ENCODE data around the gene PRSS2.
"Not testable (repeated sequence)": the region's sequence is repeated elsewhere in the genome, so short reads cannot be mapped to it uniquely, and the experiment has no call there.

The PRSS2 gene

DNA sequence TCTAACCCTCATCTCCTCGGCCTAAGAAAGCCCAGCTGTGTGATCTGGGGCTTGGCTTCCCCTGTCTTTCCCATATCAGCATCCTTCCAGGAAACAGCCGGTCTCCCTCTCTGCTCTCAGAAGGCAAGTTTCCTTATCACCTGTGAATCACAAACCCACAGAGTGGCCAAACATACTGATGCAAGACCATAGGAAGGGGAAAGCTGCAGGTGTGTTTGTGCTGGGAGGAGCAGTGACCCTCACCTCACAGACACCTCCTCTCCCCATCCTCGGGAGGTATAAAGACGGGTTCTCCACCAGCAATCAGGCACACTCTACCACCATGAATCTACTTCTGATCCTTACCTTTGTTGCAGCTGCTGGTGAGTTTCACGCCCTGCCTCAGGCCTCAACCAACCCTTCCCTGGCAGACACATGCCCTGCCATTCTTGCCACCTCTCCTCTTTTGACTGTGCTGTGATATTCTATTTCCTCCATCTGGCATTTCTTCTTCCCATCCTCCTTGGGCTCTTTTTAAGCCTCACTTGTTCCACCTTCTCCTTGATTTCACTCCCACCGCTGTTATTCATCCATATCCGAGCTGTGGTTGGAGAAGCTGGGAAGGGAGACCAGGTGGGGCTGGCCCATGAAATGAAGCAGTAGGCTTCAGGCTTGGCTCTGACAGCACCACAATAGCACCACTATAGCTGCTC is at the start of gene PRSS2:
Gene PRSS2 (plus strand): TSS at position 310 of the 692 bp plus-strand sequence. CDS start 13 bp downstream, at position 323.
- DNase-seq: no peak

DNA sequence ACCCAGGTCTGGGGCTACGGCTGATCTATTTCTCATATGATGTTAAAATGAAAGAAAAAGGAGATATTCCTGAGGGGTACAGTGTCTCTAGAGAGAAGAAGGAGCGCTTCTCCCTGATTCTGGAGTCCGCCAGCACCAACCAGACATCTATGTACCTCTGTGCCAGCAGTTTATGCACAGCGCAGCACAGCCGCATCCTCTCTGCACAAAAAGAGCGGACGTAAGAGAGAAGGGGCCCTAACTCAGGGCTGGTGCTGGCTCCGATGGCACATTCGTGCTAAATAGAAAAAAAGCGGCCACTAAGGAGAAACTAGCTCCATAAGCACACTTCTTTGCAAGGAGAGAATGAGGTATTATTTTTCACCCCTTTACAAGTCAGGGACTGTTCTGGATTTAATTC is 49.8 kb upstream of the PRSS2 start:
- no peak for DNase-seq

DNA sequence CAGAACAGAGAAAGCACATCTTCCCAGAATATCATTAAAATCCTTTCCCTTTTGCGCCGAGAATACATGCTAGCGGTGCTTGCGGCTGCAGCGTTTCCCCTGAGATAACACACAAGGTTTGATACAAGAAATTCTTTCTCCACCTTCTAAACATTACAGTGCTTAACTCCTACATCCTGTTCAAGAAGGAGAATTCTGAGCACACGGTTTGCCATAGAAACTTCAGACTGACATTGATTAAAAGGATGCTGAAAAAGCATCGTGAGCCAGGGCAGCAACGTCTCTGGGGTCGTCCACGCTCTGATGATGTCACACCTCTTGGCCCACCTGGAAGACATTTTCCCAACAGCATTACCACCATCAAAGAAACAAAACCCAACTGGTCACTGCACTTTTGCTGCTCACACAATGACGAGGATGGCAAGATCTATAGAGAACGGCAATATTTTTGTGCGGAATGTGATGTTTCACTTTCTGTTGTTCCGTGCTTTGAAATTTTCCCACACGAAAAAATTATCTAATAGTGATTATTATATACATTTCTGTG is 48.4 kb upstream of the PRSS2 start:
- no peak for DNase-seq

DNA sequence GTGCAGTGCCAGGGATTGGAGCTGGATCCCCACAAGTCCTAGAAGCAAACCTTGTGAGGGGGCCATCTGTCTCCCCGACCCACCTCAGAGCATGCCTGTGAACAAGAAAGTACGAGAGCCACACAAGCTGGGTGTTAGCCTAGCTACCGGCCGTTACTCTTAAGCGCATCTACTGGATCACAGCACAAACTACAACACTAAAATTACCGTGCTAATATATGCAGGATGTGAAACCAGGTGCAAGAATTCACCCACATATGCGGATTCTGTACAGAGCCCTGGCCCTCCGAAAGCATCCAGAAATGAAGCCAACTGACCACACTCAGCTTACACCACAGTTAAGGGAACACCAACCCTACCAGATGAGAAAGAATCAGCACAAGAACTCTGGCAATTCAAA is 37.5 kb upstream of the PRSS2 start:
- DNase-seq: no peak

DNA sequence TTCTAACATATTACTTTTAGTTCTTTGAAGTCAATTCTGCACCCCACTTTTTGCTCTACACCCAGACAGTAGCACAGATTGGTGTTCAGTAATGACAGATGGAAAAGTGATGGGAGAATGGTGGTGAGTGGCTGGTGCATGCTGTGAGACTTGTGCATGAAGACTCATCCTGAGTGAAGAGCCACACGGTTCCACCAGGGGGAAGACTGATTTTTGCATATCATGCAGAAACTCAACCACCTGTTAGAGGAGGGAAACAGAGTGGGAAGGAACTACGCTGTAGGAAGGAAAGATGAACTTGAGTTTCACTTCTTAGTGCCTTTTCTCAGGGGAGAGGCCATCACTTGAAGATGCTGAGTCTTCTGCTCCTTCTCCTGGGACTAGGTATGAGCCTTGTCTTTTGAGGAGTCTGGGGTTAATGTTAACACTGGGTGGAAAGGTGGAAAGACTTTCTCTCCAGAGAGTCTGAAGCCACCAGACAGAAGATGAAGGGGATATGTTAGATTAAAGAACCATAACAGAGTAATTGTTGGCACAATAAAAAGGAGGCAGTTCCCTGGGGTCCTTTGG is 30.8 kb upstream of the PRSS2 start:
- no peak for DNase-seq

DNA sequence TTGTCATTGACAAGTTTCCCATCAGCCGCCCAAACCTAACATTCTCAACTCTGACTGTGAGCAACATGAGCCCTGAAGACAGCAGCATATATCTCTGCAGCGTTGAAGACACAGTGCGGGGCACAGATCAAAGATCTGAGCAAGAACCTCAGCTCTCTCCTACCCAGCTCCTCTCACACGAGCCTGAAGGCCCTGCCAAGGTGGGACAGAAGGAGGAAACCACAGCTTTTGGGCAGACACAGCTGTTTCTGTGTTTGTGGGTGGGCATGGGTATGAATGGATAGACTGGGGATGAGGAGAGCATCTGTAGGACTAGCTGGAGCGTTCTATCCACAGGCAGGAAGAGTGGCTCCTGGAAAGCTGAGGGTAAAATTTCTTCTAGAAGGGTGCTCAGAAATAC is 30.0 kb upstream of the PRSS2 start:
- no peak for DNase-seq

DNA sequence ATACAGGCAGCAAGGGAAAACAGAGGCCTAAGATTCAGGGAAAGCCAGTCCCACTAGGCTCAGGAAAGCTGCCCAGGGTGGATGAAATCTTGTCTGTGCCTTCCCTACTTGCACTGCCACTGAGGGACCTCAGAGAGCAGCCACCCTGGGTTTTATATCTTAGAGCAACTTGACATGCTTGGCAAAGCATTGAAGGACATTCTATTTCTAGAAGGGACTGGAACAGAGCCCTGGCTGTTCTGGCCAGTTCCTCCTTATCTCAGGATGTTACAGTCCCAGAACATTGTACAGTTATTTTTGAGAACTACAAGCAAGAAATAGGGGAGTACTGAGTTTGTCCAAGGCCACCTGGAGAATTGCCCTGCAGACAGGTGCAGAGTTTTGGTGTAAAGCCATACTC is 28.8 kb upstream of the PRSS2 start:
- DNase-seq: not testable (repeated sequence)

DNA sequence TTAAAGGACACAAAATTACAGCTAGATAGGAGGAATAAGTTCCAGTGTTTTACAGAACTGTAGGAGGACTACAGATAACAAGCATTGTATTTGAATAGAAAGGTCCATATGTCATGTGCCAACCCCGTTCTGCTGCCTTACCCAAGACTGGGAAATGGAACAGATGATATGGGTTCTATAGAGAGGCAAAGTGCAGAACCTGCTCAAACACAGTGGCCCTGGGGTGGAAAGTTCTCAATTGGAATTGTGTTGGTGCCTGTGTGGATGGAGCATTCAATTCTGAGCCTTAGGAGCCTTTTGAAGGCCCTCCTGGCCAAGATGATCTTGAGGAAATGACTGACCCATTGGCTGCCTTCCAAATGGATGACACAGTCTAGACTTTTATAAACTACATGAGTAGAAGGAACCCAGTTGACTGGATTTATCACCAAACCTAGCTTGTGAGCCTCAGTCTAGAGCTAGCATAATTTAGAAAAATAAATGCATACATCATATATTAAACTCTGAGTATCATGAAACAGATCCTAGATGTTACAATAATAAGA is 25.6 kb upstream of the PRSS2 start:
- no peak for DNase-seq

DNA sequence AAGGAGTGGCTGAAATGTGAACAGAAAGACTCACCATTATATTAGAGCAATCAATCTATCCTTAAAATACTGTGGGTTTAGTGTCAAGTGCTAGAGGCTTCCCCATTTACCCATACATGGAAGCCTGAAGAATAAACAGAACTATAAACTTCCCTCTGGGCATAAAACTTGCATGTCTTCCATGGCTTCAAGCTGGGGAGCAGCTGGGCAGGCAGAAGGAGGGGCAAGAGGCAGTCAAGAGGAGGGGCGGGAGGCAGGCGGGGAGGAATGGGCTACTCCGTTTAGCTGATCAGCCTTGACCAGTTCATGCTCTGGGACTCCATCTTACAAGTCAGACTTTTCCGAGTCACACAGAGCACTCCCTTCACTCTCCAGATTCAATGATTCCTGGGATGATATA is 25.0 kb upstream of the PRSS2 start:
- no peak for DNase-seq

DNA sequence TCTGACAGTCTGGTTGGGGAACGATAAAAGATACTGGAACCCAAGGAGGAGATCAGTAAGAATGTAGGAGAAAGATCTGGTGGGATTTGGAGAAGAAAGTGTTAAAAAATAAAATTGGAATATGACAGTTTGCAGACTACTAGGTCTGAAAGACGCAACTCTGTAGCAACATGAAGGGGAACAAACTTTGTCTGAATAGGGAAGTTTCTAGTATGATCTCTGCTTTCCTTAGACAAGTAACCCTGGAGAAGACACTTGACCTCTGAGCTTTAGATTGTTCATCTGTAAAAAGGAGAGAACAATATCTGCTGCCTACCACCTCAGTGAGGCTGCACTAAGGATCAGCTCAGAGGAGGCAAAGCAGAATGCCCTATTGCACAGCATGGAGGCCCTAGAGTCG is 24.5 kb upstream of the PRSS2 start:
- DNase-seq: no peak

DNA sequence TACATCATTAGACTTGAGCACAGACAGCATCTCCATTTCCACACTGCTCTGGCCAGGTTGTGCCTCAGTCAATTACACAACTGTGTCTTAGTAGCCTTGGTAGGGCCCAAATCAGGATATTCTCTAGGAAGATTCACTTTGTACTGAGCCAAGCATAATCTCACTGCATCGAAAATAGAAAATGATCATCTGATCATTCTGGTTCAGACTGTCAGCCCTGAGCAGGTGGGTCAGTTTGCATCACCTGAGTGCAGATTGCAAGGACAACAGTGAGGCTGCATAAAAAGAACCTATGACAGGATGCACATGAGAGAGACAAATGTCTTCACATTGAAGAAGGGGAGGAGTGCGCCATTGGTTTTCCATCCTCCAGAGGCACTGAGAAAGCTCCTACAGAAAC is 22.4 kb upstream of the PRSS2 start:
- DNase-seq: not testable (repeated sequence)

DNA sequence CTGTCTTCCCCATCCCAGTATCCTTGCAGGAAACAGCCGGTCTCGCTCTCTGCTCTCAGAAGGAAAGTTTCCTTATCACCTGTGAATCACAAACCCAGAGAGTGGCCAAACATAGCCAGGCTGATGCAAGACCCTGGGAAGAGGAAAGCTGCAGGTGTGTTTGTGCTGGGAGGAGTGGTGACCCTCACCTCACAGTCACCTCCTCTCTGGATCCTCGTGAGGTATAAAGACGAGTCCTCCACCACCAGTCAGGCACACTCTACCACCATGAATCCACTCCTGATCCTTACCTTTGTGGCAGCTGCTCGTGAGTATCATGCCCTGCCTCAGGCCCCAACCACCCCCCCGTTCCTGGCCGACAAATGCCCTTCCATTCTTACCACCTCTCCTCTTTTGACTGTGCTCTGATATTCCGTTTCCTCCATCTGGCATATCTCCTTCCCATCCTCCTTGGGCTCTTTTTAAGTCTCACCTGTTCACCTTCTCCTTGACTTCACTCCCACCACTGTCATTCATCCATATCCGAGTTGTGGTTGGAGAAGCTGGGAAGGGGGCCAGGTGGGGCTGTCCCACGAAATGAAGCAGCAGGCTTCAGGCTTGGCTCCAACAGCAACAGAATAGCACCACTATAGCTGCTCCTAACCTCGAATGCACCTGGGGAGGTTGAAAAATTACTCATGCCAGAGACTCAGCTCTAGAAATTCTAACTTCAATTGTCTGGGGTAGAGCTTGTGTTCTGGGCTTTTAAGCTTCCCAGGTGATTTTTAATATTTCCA is 21.4 kb upstream of the PRSS2 start, which contains the start of gene PRSS1:
Gene PRSS1 (plus strand): TSS at position 255 of the 776 bp plus-strand sequence. CDS start 13 bp downstream, at position 268.
- DNase-seq: no peak

DNA sequence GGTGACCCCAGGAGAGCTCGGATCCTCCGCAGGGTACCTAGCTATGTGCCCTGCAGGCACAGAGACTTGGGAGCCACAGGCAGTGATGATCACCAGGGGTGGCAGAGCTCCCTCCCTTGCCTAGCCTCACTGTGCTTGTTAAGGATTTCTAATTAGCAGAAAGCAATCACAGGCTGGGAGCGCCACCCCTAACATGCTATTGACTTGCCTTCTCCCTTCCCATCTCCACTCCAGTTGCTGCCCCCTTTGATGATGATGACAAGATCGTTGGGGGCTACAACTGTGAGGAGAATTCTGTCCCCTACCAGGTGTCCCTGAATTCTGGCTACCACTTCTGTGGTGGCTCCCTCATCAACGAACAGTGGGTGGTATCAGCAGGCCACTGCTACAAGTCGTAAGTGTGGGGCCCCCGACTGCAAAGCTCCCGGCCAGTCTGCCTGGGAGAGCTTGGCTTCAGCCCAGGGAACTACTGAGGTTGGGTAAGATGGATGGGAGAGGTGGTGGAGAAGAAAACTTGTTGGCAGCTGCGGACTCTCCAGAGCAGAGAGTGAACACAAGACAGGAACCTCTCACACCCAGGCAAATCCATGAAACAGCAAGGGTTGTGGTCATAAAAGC is 20.3 kb upstream of the PRSS2 start:
- no peak for DNase-seq

DNA sequence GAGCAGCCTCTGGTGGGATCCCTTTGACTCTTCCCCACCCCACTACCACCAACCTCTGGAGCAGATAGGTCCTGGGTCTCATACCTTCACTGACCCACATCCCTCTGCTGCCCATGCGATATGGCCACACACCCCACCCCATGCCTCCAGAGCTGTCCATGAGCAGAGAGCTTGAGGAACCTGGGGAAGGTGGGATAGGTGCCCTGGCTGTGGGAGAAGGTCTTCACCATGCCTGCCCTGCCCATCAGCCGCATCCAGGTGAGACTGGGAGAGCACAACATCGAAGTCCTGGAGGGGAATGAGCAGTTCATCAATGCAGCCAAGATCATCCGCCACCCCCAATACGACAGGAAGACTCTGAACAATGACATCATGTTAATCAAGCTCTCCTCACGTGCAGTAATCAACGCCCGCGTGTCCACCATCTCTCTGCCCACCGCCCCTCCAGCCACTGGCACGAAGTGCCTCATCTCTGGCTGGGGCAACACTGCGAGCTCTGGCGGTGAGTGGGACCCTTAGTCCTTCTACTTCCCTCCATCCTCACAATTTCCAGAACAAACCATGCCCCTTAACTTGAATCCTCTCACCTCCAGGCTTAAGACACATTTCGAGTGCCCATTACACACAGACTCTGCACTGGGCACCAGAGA is 19.1 kb upstream of the PRSS2 start:
- not testable (repeated sequence) for DNase-seq

DNA sequence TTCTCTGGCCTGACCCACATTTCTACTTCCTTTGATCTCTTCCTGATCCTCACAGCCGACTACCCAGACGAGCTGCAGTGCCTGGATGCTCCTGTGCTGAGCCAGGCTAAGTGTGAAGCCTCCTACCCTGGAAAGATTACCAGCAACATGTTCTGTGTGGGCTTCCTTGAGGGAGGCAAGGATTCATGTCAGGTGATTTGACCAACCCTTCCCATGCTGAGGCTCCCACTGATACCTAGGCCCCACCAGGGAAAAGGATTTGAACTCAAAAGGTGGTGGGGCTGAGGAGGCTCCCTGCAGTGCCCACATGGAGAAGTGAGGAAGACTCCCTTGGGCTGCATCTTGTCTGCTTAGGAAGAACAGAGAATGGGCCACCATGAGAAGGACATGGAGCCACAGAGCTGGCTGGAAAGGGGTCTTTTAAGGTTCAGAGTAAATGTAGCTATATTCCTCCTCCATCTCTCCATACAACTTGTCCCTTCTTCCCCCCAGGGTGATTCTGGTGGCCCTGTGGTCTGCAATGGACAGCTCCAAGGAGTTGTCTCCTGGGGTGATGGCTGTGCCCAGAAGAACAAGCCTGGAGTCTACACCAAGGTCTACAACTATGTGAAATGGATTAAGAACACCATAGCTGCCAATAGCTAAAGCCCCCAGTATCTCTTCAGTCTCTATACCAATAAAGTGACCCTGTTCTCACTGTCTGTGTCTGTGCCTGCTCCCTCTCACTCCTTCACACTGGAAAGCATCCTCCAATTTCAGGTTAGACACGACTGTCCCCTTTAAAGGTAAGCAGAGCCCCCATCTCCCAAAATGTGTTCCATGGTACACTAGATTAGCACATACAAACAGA is 18.2 kb upstream of the PRSS2 start:
- no peak for DNase-seq

DNA sequence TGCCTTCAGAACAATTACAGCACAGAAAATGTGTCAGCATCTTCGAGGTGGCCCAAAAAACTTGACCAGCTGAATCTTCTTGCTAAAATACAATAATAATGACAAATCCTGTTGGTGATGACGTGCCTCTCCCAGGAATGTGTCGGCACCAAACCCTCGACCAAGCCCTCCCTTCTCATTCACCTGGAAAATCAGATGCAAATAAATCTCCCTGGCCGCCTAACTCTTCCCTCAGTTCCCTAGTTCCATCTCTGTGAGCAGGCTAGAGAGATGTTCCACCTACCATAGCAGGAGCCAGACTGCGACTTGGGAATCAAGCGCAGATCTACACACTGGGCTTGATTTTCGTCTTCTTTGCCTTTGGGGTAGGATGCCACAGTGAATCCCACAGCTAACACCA is 17.4 kb upstream of the PRSS2 start:
- DNase-seq: no peak

DNA sequence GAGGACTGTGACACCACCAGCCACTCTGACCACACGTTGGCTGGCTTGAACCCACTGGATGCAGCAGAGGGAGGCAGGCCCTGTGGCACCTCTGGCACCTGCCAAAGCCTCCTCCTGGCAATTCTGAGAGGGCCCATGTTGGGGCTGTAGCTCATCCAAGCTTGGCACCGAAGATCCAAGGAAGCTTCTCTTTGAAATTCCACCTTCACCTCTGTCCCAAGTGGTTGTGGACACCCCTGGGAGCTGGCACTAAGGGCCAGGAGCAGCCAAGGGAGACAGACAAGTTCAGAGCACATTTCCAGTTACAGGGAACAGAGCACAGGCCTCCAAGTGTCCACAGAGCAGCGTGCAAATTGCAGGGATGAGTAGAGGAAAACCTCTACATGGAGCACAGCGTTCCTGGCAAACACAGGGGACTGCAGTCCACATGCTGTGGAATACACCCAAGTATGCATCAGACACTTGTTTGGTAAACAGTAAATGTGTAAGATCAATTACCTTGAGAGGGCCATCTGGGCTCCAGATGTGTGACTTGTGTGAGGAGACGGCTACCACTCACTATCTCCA is 16.8 kb upstream of the PRSS2 start:
- DNase-seq: not testable (repeated sequence)

DNA sequence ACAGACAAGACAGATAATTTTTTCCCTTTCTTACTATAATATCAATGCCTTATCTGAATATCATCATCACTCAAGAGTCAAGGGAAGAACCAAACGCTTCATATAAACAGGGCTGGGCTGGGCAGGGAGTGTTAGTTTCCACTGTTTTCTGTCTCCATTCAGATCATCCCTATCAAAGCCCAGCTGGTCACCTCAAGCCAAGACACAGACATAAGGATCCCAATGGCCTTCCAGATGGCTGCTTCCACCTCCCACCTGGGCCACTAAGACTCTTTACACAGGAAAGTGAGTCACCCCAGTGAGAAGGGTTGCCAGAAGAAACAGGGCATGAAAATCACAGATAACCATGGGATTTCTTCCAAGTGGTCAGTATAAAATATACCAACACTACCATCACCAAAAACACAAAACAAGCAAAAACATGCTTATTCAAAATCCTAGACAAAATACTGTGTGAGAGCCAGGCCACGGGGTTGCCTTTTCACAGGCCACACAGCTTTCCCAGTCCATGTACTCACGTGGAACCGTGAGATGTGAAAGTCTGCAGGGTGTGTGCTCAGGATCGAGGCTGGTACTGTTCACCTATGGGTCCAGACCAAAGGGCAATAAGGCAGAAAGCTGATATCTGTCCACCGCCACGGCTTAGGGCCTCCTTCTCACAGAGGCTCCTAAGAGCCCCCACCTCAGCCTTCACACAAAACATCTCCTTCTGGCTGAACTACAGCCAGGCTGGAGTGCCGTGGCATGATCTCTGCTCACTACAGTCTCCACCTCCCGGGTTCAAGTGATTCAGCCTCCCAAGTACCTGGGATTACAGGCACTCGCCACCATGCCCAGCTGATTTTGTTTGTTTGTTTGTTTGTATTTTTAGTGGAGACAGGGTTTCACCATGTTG is 15.8 kb upstream of the PRSS2 start:
- DNase-seq: no peak

DNA sequence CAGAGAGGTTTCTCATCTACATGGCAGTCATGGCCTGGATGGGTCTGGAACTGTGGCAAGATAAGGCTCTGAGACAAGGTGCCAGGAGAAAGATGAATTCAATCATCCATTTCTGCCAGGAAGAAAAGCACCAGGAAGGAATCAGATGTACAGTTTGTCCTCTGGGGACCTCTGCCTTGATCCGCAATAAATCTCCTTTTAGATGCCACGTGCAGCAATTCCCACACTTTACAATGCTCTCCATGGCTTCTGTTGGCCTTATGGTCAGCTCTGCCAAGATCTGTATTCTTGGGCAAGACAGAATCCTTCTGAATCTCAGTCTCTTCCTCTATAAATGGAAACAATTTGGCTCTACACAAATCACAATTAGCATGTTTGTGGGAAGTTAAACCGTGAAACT is 12.5 kb upstream of the PRSS2 start:
- not testable (repeated sequence) for DNase-seq

DNA sequence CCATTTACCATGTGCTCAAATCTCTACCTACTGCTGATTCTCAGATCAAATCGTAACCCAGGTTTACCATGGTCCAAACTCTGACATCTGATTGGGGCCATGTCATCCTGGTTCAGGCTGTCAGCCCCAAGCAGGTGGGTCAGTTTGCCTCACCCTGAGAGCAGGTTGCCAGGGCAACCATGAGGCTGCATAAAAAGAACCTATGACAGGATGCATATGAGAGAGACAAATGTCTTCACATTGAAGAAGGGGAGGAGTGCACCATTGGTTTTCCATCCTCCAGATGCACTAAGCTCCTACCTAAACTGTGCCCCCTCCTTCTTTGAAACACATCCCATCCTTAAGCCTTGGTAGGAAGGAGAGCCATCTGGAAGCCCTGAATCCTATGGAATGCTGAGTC is 11.3 kb upstream of the PRSS2 start:
- DNase-seq: no peak
